HG03060 (cell line): ENCODE measurements around the gene TNNT1.
"Not testable (repeated sequence)": the region's sequence is repeated elsewhere in the genome, so short reads cannot be mapped to it uniquely, and the experiment has no call there.

Experiments
- ATAC-seq: cut with Tn5 transposase; IDR thresholded peaks from one replicate; pipeline ENCODE4 v1.9.1; 2021; ENCODE audit warnings: low read depth, moderate number of reproducible peaks; ENCODE audit not compliant: unreplicated experiment

Gene TNNT1

DNA sequence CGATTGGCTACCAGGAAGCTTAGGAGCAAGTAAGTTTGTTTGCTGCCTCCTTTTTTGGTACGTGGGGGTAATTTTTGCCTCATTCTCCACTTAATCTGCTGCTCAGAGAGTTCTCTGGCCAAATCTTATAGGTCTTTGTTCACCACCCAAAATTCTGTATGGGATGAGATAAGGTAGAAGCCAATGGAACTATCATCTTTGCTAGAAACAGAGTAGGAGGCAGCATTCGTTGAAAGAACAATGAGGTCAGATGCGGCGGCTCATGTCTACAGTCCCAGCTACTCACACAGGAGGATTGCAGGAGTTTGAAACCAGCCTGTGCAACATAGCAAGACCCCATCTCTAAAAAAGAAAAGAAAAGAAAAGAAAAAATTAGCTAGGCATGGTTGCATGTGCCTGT lies 22.4 kb upstream of the TNNT1 start:
- ATAC-seq: no peak

DNA sequence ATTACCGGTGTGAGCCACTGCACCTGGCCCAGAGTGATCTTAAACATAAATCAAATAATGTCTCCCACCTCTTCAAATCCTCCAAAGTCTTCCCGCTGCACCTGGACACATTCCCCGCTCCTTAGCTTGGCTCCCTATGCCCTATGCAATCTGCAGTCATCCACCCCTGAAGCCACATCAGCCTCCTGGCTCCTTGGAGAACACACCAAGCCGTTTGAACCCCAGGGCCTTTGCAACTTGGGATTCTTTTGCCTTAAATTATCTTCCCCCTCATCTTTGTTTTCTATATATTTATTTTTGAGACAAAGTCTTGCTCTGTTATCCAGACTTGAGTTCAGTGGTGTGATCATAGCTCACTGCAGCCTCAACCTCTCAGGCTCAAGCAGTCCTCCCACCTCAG lies 20.1 kb upstream of the TNNT1 start:
- ATAC-seq: no peak

DNA sequence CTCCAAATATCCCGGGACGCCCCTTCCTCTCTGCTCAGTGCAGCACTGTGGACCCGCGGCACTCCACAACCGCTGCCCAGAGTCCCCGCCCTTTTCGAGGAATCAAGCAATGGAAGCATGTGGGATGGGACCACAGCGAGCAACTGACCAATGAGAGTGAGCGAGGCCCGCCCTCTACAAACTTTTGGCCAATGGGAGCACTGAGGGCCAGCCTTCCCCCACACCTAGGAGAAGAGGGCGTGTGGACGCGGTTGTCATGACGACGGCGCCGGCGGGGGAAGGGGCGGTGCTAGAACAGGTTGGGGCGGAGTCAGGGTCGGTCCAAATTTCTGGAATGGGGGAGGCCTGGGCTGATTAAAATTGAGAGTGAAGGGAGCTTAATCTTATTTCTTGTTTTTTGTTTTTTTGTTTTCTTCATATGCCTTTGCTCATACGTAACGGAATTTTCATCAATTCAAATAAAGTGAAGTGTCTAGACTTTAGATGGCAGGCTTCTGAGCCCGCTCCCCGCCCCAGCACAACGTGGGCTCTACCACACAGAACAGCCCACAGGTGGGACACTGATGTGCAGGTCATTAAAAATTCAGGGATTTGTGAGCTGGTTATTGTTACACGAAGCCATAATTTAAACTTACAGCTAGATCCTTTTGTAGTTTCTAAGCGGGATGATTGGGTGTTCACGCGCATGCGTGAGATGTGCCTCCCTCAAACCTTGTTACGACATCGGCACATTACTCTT lies 17.7 kb upstream of the TNNT1 start, which contains the start of gene DNAAF3:
TSS of gene DNAAF3 (minus strand) at position 84 of the 739 bp plus-strand sequence. CDS start 200 bp downstream, outside the sequence.
- no peak for ATAC-seq

DNA sequence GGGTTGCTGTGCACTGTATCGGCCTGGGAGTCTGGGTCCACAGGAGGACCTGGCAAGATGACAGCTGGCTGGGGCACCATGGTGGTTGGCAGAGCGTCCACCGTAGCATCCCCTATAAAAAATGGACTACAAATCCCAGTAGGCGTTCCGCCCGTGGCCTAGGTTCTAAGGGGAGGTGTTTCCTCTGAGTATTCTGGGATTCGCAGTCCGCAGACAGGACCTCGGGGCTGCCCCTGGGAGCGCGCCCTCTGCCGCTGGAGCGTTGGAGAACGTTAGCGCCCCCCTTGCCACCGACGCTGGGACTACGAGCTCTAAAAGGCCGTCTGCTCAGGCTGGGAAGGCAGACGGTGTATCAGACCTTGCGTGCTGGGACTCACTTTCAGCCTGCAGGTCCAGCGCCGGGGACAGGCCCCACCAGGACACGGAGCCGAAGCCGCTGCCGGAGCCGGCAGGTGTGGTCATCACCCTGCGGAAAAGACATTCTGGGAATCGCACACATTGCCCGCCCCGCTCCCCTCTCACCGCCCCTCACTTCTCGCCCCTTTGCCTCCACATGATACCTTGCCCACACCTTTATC lies 17.0 kb upstream of the TNNT1 start:
- ATAC-seq: no peak

DNA sequence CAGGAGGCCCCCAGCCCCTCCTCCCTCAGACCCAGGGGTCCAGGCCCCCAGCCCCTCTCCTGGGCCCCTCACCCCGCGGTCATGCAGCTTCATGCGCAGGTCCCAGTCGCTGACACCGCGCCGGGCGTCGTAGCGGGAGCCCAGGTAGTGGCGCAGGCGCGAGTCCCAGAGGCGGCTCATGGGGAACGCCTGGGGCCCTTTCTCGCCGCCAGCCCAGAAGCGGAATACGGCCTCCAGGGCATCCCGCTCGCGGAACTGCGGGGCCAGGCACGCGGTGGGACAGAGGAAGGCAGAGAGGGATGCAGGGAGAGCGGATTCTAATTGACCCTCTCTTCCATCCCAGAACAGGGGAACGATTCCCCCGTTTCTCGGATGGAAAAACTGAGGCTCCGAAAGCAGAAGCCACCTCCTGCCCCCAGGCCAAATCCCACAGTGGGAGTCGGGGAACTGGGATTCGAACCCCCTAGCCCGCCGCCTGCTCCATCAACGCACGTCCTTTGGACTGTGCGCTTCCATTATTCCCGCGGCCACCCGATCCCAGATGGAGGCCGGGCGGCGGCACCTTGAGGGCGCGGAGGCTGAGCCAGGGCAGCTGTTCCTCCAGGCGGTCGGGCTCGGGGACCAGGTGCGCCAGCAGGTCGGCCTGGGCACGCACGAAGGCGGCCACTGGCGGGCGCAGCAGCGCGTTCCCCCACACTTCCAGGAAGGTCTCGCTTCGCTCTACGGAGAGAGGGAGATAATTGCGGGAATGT lies 12.7 kb upstream of the TNNT1 start:
- no peak for ATAC-seq

DNA sequence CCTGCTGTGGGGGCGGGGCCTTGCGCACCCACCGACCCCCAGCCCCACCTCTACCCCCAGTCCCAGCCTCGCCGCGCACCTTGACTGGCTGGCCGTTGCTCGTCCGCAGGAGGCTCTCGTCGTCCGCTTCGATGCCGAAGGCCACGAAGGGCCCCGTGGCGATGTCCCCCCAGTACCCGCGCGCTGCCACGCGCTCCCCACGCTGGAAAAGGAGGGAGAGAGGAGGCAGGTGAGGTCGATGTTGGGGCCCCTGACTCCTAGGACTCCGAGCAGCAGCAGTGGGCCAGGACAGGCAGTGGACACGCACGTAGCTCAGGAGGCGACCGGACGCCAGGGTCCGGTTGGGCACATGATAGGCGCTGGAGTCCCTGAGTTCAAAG lies 12.0 kb upstream of the TNNT1 start:
- ATAC-seq: no peak

DNA sequence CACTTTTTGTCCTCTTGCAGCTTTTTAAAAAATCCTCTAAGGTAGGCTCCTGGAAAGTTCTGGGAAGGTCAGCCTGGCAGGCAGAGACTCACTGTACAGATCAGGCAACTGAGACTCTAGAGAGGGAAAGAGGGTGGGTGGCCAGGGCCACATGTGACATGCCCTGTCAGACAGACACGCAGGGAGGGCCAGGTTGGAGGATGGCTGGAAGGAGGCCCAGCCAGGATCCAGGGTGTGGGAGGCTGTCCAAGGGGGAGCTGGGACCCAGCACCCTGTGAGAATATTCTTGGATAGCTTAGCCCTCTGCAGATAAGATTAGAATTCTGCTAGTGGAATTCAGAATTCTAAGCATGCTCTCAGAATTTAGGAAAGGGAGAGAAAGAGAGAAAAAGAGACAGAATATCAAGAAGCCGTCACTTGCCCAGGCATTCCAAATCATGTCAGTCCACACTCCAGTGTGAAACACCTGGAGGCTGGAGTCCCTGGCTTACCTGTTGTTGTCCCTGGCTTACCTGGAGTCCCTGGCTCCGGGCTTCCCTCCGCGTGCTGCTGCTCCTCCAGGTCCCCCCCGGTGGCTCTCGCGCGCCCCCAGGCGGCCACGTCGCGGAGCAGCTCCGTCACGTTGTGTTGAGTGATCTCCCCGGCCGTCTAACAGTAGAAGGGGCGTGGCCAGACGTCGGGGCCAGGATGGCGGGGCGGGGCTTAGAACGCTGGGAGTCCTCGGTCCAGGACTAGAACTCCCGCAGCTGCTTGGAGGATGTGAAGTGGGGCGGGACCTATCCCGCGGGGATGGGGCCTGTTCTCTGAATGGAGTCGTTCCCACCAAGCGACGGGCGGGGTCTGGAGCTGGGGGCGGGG lies 11.4 kb upstream of the TNNT1 start:
- ATAC-seq: no peak

DNA sequence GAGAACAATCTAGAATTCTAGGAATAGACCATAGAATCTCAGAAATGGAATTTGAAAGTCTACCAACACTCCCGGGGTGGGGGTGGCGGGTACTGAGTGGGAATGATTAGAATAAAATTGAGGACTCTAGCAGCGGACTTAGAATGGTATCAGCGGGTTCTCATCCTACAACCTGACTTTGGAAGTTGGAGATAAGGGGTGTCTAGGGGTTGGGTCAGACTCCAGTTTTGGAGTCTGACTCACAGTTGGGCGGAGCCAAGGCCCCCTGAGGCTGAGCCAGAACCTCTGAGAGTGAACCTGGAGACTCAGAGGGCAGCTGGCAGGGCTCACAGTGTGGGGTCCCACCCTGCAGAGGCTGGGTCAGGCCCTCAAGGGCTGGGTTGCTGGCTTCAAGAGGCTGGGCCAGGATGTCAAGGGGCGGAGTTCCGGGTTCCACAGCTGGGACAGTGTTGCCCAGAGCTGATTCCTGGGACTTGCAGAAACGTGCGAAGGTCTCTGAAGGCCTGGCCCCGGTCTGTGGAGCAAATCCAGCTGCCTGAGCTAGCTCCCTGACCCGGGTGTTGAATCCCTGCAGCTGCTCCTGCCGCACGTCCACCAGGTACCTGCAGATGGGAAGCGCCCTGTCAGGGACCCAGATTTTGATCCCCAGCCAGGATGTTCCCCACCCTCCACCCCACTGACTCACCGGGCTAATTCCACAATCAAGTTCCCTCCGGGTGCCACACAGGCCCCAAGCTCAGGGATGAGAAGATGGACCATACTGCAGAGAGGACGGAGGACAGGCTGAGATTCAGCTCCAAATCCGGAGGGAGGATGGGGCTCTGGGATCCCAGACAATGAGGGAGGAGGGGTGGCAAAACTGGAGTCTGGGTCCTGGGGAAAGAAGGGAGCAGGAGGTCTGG lies 10.1 kb upstream of the TNNT1 start:
- no peak for ATAC-seq

DNA sequence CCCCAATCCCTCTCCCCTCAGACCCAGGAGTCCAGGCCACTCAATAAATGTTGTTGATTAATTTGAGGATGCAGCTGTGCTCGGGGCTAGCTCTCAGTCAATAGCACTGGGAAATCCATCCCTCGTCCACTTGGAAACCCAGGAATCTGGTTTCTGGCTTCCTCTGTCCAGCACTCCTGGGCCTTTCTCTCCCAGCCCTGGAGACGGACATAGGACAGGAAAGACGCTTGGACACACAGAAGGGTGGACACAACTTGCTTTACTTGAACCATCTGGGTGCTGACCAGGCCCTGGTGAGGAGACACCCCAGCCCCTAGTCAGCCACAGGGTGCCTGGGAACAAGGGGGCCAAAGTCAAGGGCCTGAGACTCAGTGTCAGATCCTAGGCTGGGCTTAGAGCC lies 9.4 kb upstream of the TNNT1 start:
- no peak for ATAC-seq

DNA sequence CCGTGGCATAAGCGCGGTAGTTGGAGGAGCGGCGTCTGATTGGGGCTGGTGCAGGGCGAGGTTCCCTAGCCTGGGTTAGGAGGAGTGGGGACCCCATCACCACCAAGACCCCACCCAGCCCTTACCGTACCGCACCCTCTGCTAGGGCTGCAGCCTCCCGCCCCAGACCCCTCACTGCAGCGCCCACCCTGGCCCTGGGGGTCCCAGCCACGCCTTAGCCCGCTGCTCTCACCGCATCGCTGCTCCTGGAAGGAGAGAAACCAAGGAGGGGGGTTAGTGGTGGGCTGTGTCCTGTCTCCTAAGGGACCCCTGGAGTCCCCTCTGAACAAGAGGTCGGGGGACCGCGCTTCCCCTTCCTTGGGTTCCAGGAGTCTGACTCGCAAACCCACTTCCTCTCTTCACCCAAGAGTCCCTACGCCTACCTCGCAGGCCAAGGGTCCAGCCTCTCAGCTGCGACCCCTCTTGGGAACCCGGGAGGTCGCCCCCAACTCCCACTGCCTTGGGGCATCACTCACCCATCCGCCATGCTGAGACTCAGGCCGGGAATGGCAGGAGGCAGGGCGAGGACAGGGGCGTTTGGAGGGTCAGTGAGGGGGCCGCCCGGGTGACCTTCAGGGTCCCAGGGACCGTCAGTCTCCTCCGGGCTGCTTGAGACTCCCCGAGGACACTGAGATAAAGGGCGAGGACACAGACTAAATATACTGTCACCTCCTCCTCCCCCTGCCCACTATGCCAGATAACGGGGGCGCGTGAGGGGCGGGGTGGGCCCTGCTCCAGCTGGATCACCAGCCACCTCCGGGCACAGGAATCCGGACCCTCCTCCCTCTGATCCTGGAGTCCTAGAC lies 8.3 kb upstream of the TNNT1 start, which contains the start of gene TNNI3:
TSS of gene TNNI3 (minus strand) at position 669 of the 845 bp plus-strand sequence. CDS start at position 526, 143 bp downstream.
- no peak for ATAC-seq

DNA sequence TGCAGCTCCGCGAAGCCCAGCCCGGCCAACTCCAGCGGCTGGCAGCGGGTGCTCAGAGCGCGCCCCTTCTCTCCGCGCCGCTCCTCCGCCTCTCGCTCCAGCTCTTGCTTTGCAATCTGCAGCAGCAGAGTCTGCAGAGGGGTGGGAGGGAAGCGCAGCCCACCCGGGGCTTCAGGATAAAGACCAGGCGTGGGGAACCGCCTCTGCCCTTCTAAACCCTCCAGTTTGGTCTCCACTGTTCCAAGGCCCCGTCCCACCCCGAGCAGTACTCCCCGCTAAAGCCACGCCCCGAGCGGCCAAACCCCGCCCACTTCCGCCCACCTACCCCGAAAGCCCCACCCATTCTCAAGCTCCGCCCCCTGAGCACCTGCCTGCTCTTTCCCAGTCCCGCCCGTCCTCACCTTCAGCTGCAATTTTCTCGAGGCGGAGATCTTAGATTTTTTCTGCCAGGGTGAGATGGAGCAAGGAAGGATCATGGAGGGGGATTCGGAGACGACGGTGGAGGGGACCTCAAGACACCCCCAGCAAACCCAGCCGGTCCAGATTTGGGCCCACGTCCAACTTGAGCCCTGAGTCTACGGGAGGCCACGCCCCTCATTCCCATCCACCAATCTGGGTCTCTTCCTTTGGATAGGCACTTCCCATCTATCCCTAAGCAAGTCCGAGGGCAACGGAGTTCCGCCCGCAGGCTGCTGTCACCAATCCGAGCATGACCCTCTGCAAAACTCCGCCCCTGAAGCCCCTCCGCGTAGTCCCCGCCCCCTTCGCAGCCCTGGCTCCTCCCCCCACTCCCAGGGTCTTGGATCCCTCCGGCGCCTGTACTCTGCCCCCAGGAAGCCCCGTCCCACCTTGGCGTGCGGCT lies 7.4 kb upstream of the TNNT1 start:
- ATAC-seq: no peak

DNA sequence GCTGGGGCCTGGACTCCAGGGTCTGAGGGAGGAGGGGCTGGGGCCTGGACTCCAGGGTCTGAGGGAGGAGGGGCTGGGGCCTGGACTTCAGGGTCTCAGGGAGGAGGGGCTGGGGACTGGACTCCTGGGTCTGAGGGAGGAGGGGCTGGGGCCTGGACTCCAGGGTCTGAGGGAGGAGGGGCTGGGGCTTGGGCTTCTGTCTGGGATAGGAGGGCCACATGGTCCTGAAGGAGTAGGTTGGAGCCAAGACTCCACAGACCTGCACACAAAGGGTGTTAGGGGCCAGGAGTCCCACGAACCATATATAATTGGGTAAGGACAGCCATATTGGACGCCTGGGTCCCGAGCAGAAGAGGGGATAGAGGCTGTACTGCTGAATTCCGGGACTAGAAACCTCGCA lies 6.8 kb upstream of the TNNT1 start:
- not testable (repeated sequence) for ATAC-seq

DNA sequence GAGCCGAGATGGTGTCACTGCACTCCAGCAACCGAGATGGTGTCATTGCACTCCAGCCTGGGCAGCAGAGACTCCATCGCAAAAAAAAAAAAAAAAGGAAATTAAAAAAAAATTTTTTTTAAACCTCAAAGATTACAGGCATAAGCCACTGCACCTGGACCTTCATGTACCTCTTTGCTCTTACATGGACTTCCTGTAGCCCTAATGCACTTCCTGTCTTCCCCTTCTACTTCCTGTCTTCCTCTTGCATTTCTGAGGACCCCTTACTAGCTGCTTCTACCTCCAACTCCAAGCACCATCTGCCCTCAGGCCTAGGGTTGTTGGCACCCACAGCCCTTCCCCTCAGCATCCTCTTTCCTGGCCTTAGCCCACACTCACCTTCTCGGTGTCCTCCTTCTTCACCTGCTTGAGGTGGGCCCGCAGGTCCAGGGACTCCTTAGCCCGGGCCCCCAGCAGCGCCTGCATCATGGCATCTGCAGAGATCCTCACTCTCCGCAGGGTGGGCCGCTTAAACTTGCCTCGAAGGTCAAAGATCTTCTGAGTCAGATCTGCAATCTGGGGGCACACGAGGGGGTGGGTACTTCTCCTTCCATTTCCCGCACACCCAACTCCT lies 4.8 kb upstream of the TNNT1 start:
- no peak for ATAC-seq

DNA sequence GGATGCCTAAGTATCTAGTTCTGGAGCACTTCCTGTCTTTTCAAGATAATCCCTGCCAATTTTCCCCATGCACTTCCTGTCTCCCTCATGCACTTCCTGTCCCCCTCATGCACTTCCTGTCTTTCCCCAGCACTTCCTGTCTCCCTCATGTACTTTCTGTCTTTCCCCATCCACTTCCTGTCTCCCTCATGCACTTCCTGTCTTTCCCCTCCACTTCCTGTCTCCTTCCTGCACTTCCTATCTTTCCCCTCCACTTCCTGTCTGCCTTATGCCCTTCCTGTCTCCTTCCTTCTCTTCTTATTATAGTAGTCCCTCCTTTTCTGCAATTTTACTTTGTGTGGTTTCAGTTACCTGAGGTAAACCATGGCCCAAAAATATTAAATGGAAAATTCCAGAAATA lies 3.0 kb upstream of the TNNT1 start:
- ATAC-seq: no peak

DNA sequence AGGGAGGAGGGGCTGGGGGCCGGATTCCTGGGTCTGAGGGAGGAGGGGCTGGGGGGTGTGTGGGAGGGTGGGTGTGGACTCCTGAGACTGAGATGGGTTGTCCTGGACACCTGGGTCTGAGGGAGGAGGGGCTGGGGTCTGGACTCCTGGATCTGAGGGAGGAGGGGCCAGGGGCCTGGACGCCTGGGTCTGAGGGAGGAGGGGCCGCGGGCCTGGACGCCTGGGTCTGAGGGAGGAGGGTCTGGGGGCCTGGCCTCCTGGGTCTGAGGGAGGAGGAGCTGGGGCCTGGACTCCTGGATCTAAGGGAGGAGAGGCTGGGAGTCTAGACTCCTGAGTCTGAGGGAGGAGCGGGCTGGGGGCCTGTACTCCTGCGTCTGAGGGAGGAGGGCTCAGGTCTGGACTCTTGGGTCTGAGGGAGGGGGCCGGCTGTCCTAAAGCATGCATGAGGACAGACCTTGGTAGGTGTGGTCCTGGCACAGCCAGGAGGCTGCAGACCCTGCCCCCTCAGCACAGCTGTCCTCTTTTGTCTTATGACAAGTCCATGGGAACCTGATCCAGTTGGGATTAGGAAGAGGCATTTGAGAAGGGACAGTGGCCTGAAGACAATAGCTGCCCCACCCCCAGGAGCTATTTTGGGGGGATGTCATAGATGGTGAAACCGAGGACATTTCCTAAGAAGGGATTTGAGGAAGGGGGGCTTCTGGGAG lies 1.3 kb downstream of the TNNT1 start:
- no peak for ATAC-seq

DNA sequence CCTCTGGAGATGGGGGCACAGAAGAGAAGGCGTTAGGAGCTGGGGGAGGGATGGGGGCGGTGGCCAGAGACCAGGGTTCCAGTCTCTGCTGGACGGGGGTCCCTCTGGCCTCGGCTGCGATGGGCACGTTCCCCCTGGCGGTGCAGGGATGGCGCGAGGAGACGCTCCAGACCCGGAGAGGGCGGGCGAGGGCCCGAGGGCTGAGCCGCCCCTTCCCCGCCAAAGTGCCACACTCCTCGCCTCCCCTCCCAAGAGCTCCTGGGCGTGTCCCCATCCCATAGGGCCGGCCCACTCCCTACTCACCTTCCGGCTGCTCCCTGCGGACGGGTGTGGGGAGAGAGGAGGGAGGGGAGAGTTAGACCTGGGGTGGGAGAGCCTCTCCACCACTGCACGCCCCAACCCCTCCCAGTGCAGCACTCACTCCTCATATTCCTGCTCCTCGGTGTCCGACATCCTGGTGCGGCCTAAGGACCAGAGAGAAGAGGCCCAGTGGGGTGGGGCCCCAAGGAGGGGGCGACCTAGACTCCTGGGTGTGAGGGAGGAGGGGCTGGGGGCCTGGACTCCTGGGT lies 2.2 kb downstream of the TNNT1 start:
- ATAC-seq: no peak
